Osteoblast (primary cell): ENCODE results near the gene CYP2C19. TPM values are rescaled to one million over a fixed set of nuclear protein-coding genes. Genes with fewer than 3 reads are reported as not detected.
"Not testable (repeated sequence)": the region's sequence is repeated elsewhere in the genome, so short reads cannot be mapped to it uniquely, and the experiment has no call there.

Experiments used
- DNase-seq: peaks from one replicate; pipeline ENCODE4 v3.0.0; 2011; ENCODE audit warnings: low spot score, mixed read lengths; ENCODE audit not compliant: insufficient read length; ENCODE audit errors: missing footprints
- H2AFZ ChIP-seq: 2 replicates; pipeline ENCODE4 v1.6.0; 2011; ENCODE audit warnings: mild to moderate bottlenecking, low read length
- H3K27ac ChIP-seq: 2 replicates; pipeline ENCODE4 v1.5.1; 2011; ENCODE audit warnings: mild to moderate bottlenecking, low read depth, low read length, moderate library complexity
- H3K27me3 ChIP-seq: 2 replicates; pipeline ENCODE4 v1.6.0; 2012; ENCODE audit warnings: mild to moderate bottlenecking, control low read depth, inconsistent platforms, low read length, moderate library complexity; ENCODE audit not compliant: insufficient read depth
- H3K36me3 ChIP-seq: 2 replicates; pipeline ENCODE4 v1.5.1; 2011; ENCODE audit warnings: mild to moderate bottlenecking, low read length, control low read depth, moderate library complexity; ENCODE audit not compliant: insufficient read depth
- H3K4me1 ChIP-seq: 2 replicates; pipeline ENCODE4 v1.5.1; 2011; ENCODE audit warnings: mild to moderate bottlenecking, low read length, control low read depth, moderate library complexity; ENCODE audit not compliant: insufficient read depth
- H3K4me2 ChIP-seq: 2 replicates; pipeline ENCODE4 v1.6.0; 2011; ENCODE audit warnings: mild to moderate bottlenecking, low read length; ENCODE audit not compliant: insufficient read depth
- H3K4me3 ChIP-seq: fragments of 200-600 bp; sonication (generic); 3 replicates; pipeline ENCODE4 v1.5.1; 2012; ENCODE audit warnings: mild to moderate bottlenecking, low read length, inconsistent platforms; ENCODE audit not compliant: insufficient read depth
- H3K79me2 ChIP-seq: 2 replicates; pipeline ENCODE4 v1.6.0; 2012; ENCODE audit warnings: mild to moderate bottlenecking, low read length, control low read depth, inconsistent platforms; ENCODE audit not compliant: insufficient read depth
- H3K9me3 ChIP-seq: 2 replicates; pipeline ENCODE4 v1.5.1; 2011; ENCODE audit warnings: low read depth, low read length, control low read depth
- H4K20me1 ChIP-seq: 2 replicates; pipeline ENCODE4 v1.6.0; 2012; ENCODE audit warnings: mild to moderate bottlenecking, low read length, control low read depth; ENCODE audit not compliant: insufficient read depth
- total RNA-seq: library from RNA; depleted of rRNA; stranded (reverse); fragments of >200 nt; gene quantifications from 2 replicates; pipeline ENCODE4 v1.2.3, GENCODE V29; 2012
- TF ChIP-seq, protein P1 (sequence below): IDR thresholded peaks from 2 replicates; pipeline ENCODE4 v1.5.1; 2011; ENCODE audit warnings: mild to moderate bottlenecking, low read depth, low read length, moderate library complexity; ENCODE audit errors: extremely low read depth

The CYP2C19 gene
- total RNA-seq, 1 donor, result not detected

DNA sequence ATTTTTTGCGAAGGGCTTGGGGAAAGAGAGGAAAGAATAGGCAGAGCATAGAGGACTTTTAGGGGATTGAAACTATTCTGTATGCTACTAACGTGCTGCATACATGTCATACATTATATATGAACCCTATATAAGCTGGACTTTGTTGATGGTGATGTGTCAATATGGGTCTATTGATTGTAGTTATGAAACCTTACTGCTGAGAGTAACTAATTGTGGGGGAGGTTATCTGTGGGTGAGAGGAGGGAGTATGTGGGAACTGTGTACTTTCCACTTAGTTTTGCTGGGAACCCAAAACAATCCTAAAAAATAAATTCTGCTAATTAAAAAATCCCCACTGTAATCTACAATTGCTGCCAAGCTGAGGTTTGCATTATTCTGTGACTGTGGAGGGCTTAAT is 15.3 kb upstream of the CYP2C19 start:
- TF ChIP-seq, protein P1, sequence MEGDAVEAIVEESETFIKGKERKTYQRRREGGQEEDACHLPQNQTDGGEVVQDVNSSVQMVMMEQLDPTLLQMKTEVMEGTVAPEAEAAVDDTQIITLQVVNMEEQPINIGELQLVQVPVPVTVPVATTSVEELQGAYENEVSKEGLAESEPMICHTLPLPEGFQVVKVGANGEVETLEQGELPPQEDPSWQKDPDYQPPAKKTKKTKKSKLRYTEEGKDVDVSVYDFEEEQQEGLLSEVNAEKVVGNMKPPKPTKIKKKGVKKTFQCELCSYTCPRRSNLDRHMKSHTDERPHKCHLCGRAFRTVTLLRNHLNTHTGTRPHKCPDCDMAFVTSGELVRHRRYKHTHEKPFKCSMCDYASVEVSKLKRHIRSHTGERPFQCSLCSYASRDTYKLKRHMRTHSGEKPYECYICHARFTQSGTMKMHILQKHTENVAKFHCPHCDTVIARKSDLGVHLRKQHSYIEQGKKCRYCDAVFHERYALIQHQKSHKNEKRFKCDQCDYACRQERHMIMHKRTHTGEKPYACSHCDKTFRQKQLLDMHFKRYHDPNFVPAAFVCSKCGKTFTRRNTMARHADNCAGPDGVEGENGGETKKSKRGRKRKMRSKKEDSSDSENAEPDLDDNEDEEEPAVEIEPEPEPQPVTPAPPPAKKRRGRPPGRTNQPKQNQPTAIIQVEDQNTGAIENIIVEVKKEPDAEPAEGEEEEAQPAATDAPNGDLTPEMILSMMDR, result no peak
- no peaks in the 10 kb centered on the region for H4K20me1 ChIP-seq
- H3K27me3 ChIP-seq, result no peaks in the 10 kb centered on the region
- H3K27ac ChIP-seq, result no peak overlapping the region
- no peaks in the 10 kb centered on the region for H3K36me3 ChIP-seq
- no peak for DNase-seq
- no peak overlapping the region for H3K4me2 ChIP-seq
- no peaks in the 10 kb centered on the region for H3K79me2 ChIP-seq
- H3K4me3 ChIP-seq, result no peak overlapping the region
- H3K4me1 ChIP-seq, result no peaks in the 10 kb centered on the region
- no peaks in the 10 kb centered on the region for H3K9me3 ChIP-seq
- H2AFZ ChIP-seq, result no peak overlapping the region

DNA sequence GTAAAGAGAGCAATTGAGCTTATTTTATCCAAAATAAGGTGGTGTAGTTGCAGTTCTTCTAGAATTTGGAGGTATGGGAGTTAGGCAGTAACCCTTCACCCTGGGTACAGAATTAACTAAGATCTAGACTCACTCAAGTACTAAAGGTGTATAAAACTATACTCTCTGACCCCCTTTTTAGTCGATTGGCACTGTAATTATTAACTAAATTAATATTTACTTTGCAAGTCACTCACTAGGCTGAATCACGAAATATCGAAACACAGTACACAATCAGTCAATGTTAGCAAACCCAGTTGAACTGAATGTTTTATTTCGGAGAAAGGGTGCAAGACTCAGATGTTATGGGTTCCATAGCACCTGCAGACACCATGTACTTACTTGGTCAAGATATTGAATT is 14.6 kb upstream of the CYP2C19 start:
- TF ChIP-seq, protein P1, result no peak

DNA sequence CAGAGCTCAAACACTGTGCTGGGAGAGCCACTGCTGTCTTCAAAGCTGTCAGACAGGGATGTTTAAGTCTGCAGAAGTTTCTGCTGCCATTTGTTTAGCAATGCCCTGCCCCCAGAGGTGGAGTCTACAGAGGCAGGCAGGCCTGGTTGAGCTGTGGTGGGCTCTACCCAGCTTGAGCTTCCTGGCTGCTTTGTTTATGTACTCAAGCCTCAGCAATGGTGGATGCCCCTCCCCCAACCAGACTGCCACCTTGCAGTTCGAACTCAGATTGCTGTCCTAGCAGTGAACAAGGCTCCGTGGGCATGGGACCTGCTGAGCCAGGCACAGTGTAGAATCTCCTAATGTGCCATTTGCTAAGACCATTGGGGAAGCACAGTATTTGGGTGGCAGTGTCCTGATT is 4.6 kb upstream of the CYP2C19 start:
- DNase-seq, result no peak
- H2AFZ ChIP-seq, result no peak overlapping the region
- TF ChIP-seq, protein P1, result no peak
- H3K36me3 ChIP-seq, result no peaks in the 10 kb centered on the region
- H3K27ac ChIP-seq, result no peak overlapping the region
- H3K9me3 ChIP-seq, result no peaks in the 10 kb centered on the region
- no peaks in the 10 kb centered on the region for H3K4me1 ChIP-seq
- H3K4me3 ChIP-seq, result no peak overlapping the region
- H3K27me3 ChIP-seq, result no peaks in the 10 kb centered on the region
- no peaks in the 10 kb centered on the region for H4K20me1 ChIP-seq
- H3K79me2 ChIP-seq, result no peaks in the 10 kb centered on the region
- H3K4me2 ChIP-seq, result no peak overlapping the region

More for the DNA sequence above, 14.6 kb upstream of the CYP2C19 start:
- H3K27me3 ChIP-seq, result no peaks in the 10 kb centered on the region
- no peak for DNase-seq
- no peaks in the 10 kb centered on the region for H3K9me3 ChIP-seq
- no peaks in the 10 kb centered on the region for H3K36me3 ChIP-seq
- no peaks in the 10 kb centered on the region for H4K20me1 ChIP-seq
- no peak overlapping the region for H3K27ac ChIP-seq
- H3K4me3 ChIP-seq, result no peak overlapping the region
- no peaks in the 10 kb centered on the region for H3K4me1 ChIP-seq
- no peak overlapping the region for H3K4me2 ChIP-seq
- H2AFZ ChIP-seq, result no peak overlapping the region
- no peaks in the 10 kb centered on the region for H3K79me2 ChIP-seq

DNA sequence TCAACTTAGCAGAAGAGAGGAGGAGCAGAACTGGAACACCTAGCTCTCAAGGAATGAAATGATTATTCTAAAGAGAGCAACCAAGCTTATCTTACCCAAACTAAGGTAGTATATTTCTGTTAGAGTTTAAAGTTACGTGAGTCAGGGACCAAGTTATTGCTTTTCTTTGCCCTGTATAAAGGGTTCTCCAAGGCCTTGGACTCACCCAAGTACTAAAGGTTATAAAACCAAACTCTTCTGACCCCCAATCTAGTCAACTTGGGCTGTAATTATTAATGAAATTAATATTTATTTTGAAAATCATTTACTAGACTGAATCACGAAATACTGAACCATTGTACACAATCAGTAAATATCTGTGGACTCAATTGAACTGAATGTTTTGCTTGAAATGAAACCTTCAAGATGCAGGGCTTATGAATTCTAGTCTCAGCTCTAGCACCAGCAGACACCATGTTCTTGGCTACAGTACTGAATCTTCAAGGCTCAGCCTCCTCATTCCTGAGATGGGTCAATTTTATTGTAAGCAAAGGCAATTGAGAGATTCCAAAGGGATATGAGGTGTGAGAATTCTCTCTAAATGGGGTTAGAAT is 1.8 kb upstream of the CYP2C19 start:
- peak; percentile 29 for DNase-seq
- no peaks in the 10 kb centered on the region for H3K36me3 ChIP-seq
- H2AFZ ChIP-seq, result no peak overlapping the region
- H3K27ac ChIP-seq, result no peak overlapping the region
- H3K9me3 ChIP-seq, result no peaks in the 10 kb centered on the region
- H3K4me1 ChIP-seq, result no peaks in the 10 kb centered on the region
- H3K4me3 ChIP-seq, result no peak overlapping the region
- H3K27me3 ChIP-seq, result no peaks in the 10 kb centered on the region
- H3K79me2 ChIP-seq, result no peaks in the 10 kb centered on the region
- no peak overlapping the region for H3K4me2 ChIP-seq
- no peaks in the 10 kb centered on the region for H4K20me1 ChIP-seq
- TF ChIP-seq, protein P1, result no peak

DNA sequence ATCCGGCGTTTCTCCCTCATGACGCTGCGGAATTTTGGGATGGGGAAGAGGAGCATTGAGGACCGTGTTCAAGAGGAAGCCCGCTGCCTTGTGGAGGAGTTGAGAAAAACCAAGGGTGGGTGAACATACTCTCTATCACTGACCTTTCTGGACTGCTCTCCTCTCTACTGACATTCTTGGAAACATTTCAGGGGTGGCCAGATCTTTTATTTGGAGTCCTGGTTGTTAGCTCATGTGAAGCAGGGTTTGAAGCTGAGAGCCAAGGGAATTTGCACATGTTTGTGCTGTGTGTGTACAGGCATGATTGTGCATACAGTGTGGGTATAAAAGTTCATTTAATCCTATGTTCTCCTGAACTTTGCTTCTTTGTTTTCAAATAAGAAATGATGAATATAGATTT is 12.9 kb downstream of the CYP2C19 start:
- not testable (repeated sequence) for H2AFZ ChIP-seq, H3K27ac ChIP-seq

More for the DNA sequence above, 12.9 kb downstream of the CYP2C19 start:
- H4K20me1 ChIP-seq, H3K4me3 ChIP-seq, H3K79me2 ChIP-seq, H3K27me3 ChIP-seq, H3K4me1 ChIP-seq, H3K36me3 ChIP-seq, H3K9me3 ChIP-seq, H3K4me2 ChIP-seq, DNase-seq: not testable (repeated sequence)
